Inflammatory macrophage (primary cell): ENCODE data around the gene OSER1.

Experiments
- DNase-seq, 2 donors: peaks; one replicate each; pipeline ENCODE4 v3.0.0-alpha.2; 2020 to 2022

The OSER1 gene

DNA sequence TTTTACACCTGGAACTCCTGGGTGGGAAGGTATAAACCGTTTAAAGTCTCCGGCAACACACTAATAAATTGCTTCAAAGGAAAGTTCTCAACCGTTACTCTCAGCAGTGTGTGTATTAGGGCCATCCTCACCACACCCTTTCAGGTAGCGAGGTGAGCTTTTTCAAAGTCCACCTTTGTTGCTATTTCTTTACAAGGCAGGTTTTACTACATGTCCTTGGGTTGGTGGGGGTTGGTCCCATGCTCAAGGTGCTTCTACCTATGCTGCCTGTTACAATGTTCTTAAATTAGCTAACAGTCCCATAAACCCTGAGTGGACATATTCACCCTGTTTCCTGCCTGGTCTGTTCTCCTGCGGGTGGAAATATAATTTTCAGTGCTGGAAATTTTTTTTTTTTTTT is 13.2 kb upstream of the OSER1 start:
- no peak for DNase-seq

DNA sequence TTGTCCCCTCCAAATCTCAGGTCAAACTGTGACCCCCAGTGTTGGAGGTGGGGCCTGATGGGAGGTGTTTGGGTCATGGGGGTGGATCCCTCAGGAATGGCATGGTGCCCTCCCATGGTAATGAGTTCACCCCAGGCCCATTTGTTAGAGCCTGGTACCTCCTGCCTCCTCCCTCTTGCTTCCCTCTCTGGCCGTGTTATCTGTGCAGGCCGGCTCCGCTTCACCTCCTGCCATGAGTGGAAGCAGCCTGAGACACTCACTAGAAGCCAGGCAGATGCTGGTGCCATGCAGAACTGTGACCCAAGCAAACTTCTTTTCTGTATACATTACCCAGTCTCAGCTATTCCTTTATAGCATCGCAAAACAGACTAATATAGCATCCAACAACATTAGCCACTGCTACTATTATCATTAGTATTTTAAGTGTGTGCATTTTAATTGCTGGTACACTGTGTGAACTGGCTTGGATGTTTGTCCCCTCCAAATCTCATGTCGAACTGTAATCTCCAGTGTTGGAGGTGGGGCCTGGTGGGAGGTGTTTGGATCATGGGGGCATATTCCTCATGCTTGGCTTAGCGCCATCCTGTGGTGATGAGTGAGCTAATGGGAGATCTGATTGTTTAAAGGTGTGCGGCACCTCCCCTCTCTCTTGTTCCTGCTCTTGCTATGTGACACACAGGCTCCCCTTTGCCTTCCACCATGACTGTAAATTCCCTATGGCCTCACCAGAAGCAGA is 12.2 kb upstream of the OSER1 start:
- DNase-seq = no peak

DNA sequence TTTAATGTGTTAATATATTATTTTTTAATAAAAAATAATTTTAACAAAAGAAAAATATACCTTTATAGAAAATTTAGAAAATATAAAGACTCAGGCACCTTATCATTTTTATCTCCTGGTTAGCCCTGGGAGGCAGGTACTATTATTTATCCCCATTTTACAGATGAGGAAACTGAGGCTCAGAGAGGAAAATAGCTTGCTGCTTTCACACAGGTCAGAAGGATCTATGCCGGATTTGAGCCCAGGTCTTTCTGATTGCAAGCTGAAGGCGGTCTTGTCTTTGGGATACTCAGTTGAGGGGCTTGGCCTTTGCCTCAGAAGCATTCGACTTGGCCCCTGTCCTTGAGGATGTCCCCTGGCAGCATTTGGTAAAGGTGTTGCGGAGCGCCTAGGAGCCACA is 11.5 kb upstream of the OSER1 start:
- DNase-seq = no peak

DNA sequence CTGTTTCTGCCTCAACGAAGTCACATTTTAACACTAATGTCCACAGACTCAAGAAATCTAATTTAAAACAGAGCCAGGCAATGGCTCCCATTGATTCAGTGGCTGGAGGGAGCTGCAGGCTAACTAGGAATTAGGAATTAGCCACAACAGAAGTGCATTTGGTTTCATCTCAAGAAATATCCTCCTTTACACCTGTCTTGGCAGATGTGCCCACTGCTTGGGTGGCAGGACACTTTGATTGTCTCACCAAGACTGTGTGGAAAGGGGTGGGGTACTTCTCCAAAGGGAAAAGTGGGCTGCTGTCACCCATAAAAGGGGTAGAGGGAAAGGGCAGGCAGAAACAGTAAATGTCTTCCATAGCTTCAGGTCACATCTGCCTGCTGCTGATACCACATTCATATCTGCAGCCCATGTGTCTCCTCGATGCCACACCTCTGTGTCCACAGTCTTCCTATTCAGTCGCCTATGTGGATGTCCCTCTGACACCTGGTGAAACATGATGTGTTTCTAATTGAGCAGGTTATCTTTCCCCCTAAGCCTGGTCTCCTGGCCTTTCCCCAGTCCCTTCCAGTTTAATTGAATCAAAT is 10.9 kb upstream of the OSER1 start:
- no peak for DNase-seq

DNA sequence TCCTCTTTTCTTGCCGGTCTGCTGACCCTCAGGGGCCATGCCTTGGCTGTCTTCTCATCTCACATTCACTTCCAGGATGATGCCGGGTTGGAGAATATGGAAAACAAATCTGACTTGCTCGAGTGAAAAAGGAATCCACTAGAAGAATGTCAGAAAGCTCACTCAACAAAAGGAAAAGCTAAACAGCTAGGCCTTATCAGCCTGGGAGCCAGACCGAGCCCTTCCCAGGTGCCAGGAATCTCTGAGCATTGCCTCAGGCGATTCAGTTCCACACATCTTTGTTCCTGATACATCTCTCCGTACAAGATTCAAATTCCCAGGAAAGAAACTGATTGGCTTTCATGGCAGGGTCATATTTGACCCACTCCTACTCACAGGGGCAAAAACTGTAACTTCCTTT is 9.2 kb upstream of the OSER1 start:
- no peak for DNase-seq

DNA sequence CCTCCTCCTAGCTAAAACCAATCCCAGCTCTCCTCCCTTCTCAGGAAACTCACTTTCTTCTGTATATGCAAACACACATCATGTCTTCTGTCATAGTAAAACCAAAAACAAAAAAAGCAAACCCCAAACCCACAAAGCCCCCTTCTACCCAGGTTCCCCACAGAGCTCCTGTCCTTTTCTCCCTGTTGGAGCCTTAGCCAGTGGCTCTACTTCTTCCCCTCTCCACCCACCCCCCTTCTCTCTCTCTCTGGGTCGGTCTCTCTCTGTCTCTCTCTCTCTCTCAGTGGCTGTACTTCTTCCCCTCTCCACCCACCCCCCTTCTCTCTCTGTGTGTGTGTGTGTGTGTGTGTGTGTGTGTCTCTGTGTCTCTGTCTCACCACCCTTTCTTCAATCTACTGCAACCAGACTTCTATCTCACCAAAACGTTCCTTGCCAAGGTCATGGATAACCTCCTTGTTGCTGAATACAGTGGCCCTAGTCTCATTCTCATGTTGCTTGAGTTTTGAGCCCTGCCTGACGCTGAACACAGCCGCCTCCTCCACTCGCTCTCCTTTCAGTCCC is 8.7 kb upstream of the OSER1 start:
- DNase-seq = no peak

DNA sequence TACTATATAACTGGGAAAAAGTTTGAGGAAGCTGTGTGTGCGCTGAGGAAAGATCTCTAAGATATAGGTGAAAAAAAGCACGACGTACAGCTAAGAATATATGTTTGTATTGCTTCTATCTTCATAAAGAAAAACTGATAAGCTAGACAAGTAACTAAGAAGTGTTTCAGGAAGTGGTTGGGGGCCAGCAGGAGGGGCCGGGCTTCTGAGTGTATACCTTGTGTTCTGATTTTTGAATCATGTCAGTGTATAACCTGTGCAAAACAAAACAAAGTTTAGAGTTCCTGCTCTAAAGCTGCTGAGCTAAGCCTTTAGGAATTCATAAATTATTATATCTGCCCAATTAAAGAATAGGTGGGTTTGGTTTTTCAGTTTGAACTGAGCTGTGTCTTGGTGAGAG is 7.9 kb upstream of the OSER1 start:
- no peak for DNase-seq

DNA sequence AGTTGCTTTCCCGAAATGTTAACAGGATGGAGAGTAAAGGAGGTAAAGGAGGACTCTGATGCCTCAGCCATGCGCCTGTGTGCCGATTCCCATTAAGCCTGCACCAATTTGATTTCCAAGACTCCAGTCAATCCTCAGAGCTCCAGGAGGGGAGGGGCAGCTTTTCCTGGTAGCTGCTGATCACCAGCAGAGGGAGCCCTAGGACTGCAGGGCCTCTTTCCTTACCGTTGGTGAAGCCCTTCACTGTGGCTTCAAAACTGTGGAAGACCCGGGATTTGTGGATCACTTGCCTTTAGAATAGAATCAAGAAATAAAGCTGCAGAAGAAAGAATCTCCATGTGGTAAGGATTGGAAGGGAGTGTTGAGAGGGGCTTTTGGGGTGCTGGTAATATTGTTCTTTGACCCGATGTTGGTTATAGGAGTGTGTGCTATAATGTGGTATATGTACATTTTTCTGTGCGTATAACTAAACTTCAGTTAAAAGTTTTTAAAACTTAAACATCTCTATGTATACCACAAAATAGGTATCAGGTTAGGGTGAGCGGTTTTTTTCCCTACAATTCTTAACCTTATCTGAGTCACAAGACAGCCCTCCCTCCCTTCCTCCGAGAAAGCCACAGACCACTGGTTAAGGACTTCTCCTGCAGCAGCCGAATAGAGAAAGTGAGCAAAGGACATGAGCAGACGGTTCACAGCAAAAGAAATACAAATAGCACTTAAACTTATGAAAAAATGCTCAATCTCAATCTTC is 6.9 kb upstream of the OSER1 start:
- DNase-seq = peak; percentile 69 to 76

DNA sequence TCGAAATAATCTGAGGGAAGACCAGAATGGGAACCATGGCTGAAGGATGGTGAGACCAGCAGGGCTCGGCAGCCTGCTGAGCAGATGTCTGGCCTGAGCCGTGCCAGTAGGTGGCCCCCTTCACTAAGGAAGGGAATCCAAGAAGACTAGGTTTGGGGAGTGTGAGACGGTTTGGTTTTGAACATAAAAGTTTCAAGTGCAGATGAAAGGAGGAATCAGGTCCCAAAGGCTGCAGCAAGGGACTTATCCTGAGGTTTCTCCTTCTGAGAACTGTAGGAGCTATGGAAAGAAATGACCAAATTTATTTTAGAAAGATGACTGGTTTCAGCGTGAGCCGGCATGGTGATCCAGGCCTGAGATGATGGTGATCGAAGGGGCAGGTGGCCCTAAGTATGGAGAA is 4.6 kb upstream of the OSER1 start:
- DNase-seq = peak; percentile 63 to 64

DNA sequence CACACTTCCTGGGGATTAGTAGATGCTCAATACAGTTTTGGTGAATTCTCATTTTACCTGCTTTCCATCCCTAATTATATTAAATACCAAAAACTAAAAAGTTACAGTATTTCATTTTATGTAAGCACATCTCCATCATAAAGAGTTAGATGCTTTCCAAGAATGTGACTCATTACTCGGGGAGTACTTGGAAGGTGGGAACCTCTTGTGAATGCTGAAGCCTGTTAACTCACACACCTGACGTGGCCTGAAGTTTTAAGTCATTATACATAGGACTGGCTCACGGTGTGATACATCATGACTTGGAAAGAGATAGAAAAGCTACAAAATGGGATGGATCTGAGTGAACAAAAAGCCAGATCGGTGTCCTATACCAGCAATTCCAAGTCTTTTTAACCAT is 2.2 kb upstream of the OSER1 start:
- DNase-seq = no peak

DNA sequence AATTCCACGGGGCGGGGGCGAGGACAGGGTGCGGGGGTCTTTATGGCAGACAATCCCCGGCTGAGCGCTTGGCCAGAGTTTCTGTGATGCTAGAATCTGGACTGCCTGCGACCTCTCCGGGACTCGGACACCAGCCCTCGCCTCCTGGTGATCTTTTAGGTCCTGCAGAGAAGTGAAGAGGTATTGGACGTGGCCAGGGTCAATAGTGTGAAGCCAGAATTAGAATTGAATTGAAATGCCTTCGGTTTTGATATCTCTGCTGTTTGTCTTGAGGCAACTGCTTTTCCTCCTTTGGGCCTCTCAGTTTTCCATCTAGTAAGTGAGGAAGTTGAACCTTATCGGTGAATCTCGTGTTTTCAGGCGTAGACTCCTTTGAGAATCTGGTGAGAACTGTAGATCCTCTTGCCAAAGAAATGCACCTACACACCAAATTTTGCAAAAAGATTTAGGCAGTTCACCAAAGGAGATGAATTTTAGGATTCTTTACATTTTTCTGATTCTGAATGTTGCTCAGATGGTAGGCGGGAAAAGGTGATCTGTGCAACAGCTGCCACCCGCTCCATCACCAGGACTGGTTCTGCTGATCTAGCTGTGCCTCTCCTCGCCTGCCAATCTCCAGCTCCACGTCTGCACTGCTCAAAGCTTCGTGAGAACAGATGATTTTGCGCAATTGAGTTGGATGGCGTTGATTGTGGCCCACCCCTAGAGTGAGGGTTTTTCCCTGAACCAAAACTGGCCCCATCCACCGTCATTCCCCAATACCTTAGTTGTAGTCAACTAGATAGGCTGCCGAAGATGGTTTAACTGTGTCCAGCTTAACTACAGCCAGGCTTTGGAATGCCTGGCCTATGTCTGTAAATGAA is 837 bp upstream of the OSER1 start:
- peak in 1 of 2 donors; percentile 21 for DNase-seq

DNA sequence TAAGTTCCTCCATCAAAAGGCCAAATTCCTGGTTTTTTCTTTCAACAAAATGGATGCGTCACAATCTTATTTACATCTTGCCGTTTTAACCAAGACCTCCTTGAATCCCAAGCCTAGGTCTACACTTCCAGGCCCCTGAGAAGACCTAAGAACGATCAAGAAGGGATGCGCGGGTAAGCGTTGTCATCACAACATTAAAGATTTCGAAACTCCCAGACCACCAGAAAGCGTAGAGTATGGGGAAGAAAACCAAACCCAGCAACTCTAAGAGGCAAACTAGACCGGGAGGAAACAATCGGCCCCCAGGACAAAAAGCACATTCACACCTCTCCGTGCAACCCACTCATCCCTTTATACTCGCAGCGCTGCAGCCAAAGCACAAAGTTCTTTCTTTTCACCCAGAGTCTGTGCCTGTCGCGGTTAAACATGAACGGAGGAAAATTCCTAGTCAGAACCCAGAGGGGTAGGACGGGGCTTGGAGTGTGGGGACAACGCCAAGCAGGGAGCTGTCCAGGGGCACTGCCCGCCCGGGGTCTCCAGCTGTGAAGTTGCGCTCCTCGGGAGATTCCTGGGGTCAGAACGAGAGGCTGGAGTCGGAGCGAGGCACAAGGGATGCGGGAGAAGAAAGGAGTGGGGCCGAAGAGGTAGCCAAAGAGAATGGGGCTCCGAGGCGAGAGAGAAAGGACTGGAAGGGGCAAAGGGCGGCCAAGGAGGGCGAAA is 725 bp downstream of the OSER1 start:
- peak in 1 of 2 donors; percentile 16 for DNase-seq

DNA sequence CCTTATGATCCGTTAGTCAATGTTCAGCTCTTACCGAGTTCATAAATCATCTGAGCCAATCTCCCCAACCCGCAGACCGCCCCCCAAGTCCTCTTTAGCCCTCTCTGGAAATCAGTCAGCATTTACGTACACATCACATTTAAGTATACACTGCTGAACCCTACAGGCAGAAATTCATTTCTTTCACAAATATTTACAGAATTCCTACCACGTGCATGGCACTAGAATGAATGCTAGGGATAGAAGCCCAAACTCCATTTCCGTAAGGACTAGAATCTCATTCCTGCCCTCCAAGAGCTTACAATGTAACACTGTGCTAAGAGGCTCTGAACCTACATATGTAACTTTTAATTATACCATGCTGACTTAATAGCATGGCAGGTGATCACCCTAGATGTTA is 1.8 kb downstream of the OSER1 start:
- DNase-seq = peak; percentile 11 to 22

DNA sequence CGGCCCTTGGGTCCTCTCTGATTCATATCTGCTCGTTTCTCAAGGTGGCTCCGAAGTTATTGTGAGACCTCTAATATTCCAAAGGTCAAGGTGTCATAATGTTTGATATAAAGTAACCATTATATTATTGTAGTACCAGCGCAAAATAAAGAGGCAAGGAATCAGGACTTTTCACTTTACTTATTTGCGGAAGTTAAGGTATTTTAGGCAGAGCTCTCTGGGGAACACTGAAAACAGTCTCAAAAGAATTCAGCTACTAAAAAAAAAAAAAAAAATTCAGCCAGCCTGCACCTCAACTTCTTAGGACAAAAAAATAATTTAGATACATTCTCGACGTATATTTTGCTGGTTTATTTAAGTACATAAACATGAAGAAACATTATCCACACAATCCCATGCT is 2.4 kb downstream of the OSER1 start:
- DNase-seq = no peak

DNA sequence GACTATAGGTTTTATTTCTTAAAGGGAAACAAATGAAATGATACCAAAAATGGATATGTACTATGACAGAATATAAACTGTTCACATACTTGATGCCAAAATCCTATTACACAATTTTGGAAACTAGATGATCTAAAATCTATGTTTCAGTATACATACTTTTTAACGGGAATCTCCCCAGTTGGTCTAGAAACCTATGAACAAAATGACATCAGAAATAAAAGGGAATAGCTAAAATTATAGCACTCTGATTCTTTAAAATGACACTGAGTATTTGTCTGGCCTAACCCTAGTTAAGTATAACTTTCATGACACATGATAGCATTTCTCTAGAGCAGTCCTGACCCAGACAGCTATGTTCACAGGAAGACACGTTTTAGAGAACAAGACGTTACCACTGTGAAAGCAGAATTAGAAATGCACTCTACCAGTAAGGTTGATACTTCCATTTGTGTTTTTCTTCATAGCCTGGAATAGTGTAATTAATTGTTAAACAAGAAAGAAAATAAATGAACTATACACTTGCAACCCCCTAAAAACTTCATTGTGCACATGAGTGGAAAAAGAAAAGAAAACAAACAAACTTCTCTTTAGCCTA is 3.3 kb downstream of the OSER1 start:
- DNase-seq = peak in 1 of 2 donors; percentile 11

DNA sequence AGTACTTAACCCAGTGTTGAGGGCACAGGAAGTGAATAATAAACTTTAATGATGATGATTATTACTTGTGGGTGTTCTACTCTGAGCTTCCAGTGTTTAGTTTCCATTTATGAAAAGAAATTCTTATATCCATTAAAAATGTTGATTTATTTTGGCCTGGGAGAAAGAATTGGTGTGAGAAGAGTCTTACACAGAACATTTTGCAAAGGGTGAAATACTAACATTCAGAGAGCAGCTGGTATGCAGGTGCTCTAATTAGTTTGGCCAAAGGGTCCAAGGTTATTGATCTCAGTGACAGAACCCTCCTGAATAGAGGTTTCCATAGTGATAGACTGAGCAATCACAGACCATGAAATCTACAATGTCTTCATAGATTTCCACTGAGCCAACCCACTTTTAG is 4.4 kb downstream of the OSER1 start:
- DNase-seq = no peak

DNA sequence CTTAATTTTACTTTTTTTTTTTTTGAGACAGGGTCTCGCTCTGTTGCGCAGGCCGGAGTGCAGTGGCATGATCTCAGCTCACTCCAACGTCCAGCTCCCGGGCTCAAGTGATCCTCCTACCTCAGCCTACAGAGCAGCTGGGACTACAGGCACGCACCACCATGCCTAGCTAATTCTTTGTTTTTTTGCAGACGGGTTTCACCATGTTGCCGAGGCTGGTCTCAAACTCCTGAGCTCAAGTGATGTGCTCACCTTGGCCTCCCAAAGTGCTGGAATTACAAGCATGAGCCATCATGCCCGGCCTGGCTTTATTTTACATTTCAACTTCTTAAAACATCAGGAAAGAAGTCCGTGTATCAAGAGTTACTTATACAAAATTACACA is 5.7 kb downstream of the OSER1 start:
- DNase-seq = no peak

DNA sequence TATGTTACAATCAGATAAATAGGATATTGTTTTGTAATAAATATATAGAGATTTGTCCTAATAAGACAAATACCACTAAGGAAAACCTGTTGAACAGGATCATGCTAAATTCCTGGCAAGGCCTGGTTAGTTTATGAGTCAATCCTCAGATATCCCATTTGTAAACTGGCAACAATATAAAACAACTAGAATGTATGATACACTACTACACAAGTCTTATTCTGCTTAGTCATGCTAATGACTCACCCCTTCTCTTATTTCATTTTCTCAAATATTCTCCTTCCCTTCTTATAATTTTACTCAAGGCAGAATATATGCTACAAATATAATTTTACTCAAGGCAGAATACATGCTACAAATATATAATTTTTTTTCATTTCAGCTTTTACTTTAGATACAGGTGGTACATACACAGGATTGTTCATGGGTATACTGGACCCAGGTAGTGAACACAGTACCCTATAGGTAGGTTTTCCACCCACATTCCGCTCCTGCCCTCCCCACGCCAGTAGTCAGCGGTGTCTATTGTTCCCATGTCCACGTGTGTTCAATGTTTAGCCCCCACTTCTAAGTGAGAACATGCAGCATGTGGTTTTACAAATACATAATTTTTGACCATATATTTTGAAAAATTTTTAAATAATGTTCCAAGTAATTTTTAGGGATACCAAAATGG is 6.3 kb downstream of the OSER1 start:
- no peak for DNase-seq

DNA sequence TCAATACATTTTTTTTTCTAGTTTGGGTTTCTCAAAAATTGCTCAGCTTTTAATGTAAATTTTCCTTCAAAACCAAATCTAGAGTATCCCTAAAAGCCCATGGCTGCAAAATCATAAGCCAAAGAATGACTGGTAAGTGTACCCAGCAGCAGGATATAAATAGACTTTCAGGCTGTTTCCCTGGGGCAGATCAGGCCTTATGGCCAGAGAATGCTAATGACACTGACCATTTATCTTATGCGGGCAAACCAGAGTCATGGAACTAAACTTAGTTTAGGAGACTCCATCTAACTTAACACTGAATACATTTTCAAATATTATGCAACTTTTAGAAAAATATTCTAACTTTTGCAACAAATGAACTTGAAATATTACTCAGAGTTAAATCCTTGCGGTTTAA is 7.4 kb downstream of the OSER1 start:
- no peak for DNase-seq

DNA sequence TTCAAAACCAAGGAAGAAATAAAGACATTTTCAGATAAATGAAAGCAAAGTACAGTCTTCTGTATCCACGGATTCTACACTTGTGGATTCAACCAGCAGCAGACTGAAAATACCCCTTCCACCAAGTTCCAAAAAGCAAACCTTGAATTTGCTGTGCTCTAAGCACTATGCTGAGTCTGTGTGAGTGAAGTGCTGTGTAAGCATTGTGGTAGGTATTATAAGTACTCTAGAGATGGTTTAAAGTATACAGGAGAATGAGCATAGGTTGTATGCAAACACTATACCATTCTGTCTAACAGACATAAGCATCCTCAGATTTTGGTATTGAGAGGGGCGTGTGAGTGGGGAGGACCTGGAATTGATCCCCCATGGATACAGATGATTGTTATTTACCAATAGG is 9.6 kb downstream of the OSER1 start:
- DNase-seq = no peak

DNA sequence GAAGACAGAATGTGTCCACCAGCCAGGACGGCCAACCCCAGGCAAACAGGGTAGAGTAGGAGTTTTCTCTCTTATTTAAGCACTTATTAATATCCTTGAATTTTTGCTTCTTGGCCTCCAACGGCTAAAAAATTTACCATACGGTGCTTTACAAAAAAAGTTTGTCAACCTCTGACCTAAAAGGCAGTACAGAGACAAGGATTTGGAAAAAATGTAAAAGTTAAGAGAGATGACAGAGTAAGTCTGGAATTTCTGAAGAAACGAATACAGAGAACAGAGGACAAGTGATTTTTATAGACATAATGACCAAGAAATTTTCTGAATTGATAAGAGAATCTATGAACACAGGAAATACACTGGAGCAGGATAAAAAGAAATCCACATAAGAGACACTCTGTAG is 10.2 kb downstream of the OSER1 start:
- no peak for DNase-seq
